HPDE6-E6E7 (cell line): ENCODE measurements around the gene GUCD1.
"Not testable (repeated sequence)": the region's sequence is repeated elsewhere in the genome, so short reads cannot be mapped to it uniquely, and the experiment has no call there.

Experiments used
- DNase-seq: peaks from one replicate; pipeline ENCODE4 v3.0.0; 2011; ENCODE audit warnings: missing footprints; ENCODE audit errors: extremely low spot score

Gene GUCD1

GRCh38 chr22:24554313-24555164 lies at the start of gene GUCD1:
Gene GUCD1 (minus strand): TSS chr22:24555138. CDS start chr22:24554991, 147 bp downstream.
- DNase-seq: peak; percentile 19

DNA sequence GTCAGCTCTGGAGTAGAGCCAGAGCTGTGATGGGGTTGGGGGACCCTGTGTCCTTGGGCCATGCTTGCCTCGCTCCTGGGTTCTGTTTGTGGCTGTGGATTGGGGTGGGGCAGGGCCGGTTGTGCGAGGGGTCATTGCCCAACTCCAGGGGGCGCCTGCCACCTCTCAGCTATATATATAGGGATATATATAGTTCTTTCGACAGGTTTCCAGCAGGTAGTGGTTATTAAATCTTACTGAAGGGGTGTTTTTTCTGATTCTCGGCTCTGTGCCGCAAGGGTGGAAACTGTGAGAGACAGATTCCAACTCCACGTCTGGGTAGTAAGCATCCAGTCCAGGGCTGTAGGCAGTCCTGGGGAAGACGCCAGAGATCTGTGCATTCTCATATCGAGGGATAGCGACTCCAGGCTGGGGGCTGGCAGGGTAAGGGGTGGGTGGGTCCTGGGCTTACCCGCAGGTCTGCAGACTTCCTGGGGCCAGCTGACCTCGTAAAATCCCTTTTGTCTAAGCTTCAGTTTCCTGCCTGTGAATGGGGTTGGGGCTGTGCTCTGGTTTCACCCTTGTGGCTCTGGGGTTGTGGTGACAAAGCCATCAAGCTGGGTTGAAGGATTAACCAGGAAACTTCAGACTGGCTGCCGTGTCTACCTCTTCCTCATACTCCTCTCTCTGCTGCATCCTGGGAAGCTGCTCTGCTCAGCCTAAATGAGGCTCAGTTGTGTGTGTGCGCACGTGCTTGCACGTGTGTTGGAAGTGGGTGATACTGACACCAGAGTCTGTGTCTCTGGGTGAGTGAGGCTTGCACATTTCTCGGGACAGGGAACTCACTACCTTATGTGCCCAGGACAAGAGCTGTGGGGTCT lies 49.1 kb upstream of the GUCD1 start:
- DNase-seq: not testable (repeated sequence)

DNA sequence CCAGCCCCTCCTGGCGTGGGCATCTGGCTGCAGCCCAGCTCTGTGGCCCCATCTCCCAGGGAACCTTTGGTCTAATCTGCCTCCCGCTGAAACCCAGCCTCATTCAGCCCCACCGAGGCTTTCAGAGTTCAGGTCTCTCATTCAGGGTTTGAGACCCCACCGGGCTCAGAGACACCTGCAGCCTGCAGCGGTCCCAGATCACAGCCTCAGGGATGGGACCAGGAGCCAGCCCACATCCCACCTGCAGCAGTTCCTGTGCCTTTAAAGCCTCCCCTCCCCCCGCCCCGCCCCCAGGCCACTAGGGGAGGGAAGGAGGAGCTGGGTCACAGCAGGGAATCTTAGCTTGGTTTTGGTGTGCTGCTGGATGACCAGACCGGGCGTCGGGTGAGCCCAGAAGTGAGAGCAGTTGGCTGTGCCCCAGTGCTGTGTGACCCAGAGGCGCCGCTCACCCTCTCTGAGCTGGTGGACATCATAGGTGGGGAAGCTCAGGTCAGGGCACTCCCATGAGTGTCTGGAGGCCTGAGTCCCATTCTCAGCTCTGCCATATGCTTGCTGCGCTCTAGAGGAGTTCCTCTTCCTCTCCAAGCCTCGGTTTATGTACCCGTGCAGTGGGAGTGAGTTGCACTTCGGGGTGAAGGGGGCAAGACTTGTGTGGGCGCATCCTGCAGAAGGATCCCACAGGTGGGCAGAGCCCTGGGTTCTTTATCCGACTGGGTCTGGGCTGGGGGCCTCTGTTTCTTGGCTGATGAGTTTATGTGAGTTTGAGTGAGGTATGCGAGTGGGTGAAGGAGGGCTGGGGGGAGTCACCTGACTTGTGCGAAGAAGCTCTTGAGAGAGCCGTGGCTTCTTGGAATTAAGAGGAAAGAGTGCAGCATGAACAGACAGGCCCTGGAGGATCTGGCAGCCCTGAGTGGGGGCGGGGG lies 48.2 kb upstream of the GUCD1 start, which contains the start of gene GGT1:
Gene GGT1, plus strand, starts transcription at position 347 of the 923 bp plus-strand sequence. CDS start 7,889 bp downstream, outside the sequence.
- not testable (repeated sequence) for DNase-seq

- not testable (repeated sequence) for DNase-seq
Measured at GRCh38 chr22:24602105-24602749, 47.3 kb upstream of the GUCD1 start.

- no peak for DNase-seq
Measured at GRCh38 chr22:24601217-24602104, 46.5 kb upstream of the GUCD1 start.

DNA sequence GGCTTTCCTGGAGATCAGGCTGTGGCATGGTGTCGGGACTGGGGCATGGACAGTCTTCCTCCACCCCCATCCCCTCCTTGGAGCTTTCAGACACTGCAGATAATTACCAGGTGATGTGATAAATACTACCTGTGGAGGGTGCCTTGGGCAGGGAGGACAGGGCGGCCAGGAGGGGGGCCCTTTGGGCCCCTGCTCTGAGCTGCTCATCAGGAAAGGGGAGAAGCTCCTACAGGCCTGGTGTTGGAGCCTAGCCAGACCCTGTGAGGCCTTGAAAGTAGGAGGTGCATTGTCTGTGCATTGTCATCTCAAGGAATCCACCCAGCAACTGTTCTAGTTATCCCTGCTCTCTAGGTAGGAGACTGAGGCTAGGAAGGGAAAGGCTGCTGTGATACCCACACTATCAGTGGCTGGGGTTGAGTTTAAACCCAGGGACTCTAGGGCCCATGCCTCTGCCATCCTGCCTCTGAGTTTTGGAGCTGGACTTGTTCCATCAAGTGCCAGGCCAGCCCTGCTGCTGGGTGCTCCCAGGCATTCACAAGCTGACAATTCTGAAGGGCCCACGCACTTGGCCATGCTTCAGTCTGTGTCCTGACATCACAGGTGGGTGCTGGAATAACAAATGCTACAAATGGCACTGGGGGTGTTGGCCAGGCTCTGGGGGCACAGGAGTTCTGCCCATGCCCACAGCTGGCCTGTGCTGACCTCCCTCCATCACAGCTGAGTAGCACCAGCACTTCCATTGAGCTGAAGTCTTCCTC lies 45.2 kb upstream of the GUCD1 start:
- DNase-seq: not testable (repeated sequence)

DNA sequence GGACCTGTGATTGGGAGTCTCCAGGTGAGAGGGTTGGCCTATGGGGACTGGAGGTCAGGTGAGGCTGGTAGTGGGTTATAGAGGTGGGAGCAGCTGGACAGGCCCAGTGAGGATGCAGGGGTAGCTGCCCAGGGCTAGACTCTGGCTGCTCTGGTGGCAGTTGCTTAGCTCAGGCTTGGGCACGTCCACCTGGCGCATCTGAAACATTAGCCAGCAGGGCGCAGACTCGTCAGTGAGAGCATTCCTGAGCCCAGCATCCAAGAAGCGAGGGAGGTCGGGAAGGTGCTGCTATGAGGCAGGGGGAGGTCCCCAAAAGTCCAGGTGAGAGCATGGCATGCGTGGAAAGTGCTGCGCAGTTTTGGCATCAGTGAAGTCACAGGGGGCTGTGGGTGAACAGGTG lies 44.6 kb upstream of the GUCD1 start:
- no peak for DNase-seq

GRCh38 chr22:24597076-24597475 lies 42.1 kb upstream of the GUCD1 start:
- DNase-seq: not testable (repeated sequence)

GRCh38 chr22:24595863-24596262 lies 40.9 kb upstream of the GUCD1 start:
- no peak for DNase-seq

- DNase-seq: no peak
Measured at GRCh38 chr22:24595228-24595627, 40.3 kb upstream of the GUCD1 start.

GRCh38 chr22:24594569-24595120 lies 39.7 kb upstream of the GUCD1 start:
- DNase-seq: no peak

DNA sequence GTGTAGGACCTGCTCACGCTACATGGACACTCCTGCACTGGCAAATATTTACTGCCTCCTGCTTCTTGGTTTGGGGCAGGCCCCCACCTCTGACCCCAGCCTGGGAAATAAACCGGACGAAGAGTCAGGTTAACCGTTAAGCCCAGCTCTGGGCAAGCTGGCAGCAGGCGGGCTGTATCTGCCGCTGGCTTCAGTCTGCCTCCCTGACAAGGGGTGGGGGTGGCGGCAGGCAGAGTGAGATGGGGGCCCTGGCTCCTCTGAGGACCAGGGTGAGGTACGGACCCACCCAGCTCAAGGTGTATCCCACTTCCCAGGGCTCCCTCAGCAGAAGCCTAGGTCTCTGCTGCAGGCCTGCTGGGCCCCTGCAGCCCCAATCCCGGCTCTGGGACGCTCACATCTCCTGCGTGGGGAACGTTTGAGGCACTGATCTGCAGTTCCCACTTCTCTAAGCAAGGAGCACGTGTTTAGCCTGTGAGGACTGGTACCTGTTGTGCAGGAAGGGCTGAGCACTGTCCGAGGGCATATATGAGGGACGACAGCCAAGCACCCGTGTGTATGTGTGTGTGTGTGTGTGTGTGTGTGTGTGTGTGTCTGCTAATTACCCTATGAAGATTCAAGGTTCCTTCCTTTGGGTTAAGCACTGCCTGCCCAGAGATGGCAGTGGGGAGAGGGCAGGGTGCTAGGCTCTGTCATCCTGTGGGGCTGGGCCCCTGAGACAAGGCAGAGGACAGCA lies 39.1 kb upstream of the GUCD1 start:
- DNase-seq: no peak

DNA sequence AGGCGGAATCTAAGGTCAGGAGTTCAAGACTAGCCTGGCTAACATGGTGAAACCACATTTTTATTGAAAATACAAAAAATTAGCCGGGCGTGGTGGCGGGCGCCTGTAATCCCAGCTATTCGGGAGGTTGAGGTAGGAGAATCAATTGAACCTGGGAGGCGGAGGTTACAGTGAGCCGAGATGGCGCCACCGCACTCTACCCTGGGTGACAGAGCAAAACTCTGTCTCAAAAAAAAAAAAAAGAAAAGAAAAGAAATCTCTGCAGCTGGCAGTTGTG lies 38.6 kb upstream of the GUCD1 start:
- DNase-seq: not testable (repeated sequence)

DNA sequence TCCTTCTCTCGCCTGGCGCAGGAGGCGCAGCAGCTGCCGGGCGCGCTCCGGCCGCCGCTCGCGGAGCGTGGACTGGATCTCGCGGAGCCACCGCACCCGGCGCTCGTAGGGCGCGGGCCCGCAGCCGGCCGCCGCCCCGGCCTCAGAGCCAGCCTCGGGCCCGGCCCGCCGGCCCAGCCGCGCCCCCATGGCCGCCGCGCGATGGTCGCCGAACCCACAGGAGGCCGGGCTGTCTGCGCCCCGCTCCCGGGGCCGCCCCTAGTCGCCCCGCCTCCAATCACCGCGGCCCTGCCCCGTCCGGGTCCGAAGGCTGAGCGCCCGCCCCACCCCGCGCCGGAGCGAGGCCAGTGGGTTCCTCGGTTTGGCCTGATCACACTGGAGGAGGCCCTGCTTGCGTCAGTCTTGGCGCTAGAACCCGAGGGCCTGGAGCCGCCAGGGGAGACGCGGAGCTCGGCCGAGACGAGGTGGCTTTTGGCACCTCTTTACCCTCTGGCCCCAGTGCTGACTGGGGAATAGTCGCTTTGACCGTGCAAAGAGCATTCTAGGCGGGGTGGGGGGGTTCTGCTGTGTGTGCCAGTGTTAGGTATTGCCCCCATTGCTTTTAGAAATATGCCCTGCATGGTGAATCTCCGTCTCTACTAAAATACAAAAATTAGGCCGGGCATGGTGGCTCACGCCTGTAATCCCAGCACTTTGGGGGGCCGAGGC lies 38.1 kb upstream of the GUCD1 start, which contains the start of gene LRRC75B:
Gene LRRC75B, minus strand, starts transcription at position 223 of the 708 bp plus-strand sequence. Its CDS starts 34 bp downstream, at position 189.
- peak; percentile 76 for DNase-seq

DNA sequence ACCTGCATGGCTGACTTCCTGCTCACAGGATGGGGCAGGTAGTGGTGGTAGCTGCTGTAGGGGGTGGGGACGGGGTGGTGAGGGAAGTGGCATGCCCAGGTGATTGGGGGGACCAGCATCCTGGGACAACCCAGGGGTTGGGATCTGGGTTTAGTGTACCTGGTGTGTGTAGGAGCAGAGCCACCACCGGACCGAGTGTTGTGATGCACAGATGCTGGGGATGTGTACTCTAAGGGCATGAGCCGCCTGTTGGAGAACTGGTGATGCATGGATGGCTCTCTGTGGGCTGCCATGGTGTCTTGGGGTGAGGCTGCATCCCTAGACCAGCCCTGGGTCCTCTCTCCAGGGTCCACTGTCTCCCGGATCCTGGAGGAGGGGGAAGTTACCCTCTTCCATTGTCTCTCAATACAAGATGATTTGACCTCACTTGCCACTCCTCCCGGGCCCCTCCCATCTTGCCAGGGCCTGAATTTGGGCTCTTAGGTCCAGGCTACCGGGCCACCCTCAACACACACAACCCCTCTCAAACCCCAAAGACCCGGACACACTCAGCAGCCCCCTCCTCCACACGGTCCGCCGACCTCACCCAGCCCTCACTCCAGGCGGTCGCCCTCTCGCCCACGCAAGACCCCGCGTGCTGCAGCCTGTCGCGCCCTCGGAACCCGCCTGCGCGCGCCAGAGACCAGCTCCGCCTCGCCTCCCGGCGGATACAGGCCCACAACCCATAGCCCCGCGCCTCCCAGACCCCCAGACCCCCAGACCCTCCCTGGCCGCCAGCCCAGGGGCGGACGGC lies 37.3 kb upstream of the GUCD1 start:
- no peak for DNase-seq

GRCh38 chr22:24591286-24591830 lies 36.4 kb upstream of the GUCD1 start:
- no peak for DNase-seq
